B cell (primary cell): Measurements from ENCODE around the gene AGAP1.

Experiments used
- CTCF ChIP-seq: fragments of 200-600 bp; IDR thresholded peaks from one replicate; pipeline ENCODE4 v1.8.0; 2022; ENCODE audit warnings: antibody characterized with exemption, mild to moderate bottlenecking
- EZH2 ChIP-seq: IDR thresholded peaks from 2 replicates; pipeline ENCODE4 v1.6.1; 2012; ENCODE audit warnings: borderline replicate concordance, low read depth, mild to moderate bottlenecking, moderate library complexity, low read length; ENCODE audit not compliant: insufficient read depth, poor library complexity, severe bottlenecking

- TF ChIP-seq EZH2 = no peak
- no peak for TF ChIP-seq CTCF
Observed at GRCh38 chr2:235968616-235969324, 474.9 kb downstream of the AGAP1 start.
